ENCODE measurements around the gene ID2.
"Not testable (repeated sequence)": the region's sequence is repeated elsewhere in the genome, so short reads cannot be mapped to it uniquely, and the experiment has no call there.

The ID2 gene

GRCh38 chr2:8685697-8686358 lies 4.0 kb downstream of the ID2 start:
- peak; percentile 79 for DNase-seq

- no peak for DNase-seq
These were observed 10.1 kb downstream of the ID2 start for GRCh38 chr2:8691859-8692437.

GRCh38 chr2:8692783-8693156 lies 10.9 kb downstream of the ID2 start:
- no peak for DNase-seq

- DNase-seq = peak; percentile 41
These were observed 11.4 kb downstream of the ID2 start for GRCh38 chr2:8693157-8693821.

- no peak for DNase-seq
These were observed 12.9 kb downstream of the ID2 start for GRCh38 chr2:8694737-8695136.

- no peak for DNase-seq
These were observed 15.3 kb downstream of the ID2 start for GRCh38 chr2:8697190-8697589.

GRCh38 chr2:8699839-8700238 lies 18.0 kb downstream of the ID2 start:
- no peak for DNase-seq

- DNase-seq = no peak
These were observed 20.0 kb downstream of the ID2 start for GRCh38 chr2:8701681-8702379.

- DNase-seq = no peak
These were observed 23.1 kb downstream of the ID2 start for GRCh38 chr2:8704906-8705305.

- no peak for DNase-seq
These were observed 27.8 kb downstream of the ID2 start for GRCh38 chr2:8709611-8710010.

GRCh38 chr2:8710951-8711350 lies 29.1 kb downstream of the ID2 start:
- DNase-seq = no peak

- DNase-seq = no peak
These were observed 32.4 kb downstream of the ID2 start for GRCh38 chr2:8714283-8714682.

GRCh38 chr2:8714971-8715370 lies 33.1 kb downstream of the ID2 start:
- DNase-seq = no peak

GRCh38 chr2:8719528-8719927 lies 37.7 kb downstream of the ID2 start:
- DNase-seq = no peak

- no peak for DNase-seq
These were observed 38.9 kb downstream of the ID2 start for GRCh38 chr2:8720741-8721140.

- DNase-seq = no peak
These were observed 39.6 kb downstream of the ID2 start for GRCh38 chr2:8721410-8721809.

GRCh38 chr2:8722986-8723385 lies 41.1 kb downstream of the ID2 start:
- no peak for DNase-seq

GRCh38 chr2:8725838-8726237 lies 44.0 kb downstream of the ID2 start:
- DNase-seq = no peak

GRCh38 chr2:8728305-8729015 lies 46.6 kb downstream of the ID2 start:
- DNase-seq = no peak

GRCh38 chr2:8729101-8729500 lies 47.2 kb downstream of the ID2 start:
- not testable (repeated sequence) for DNase-seq

- DNase-seq = no peak
These were observed 48.1 kb downstream of the ID2 start for GRCh38 chr2:8729939-8730338.

- DNase-seq = no peak
These were observed 50.7 kb downstream of the ID2 start for GRCh38 chr2:8732601-8733000.
